H1 (cell line): ENCODE results near the gene ATP11A. TPM values are rescaled to one million over a fixed set of nuclear protein-coding genes. Genes with fewer than 3 reads are reported as not detected.

Source experiments
- CTCF ChIA-PET: fragments of 300-600 bp; sonication (Branson Sonifier 250); formaldehyde crosslinking; loops from one replicate; lab custom pipeline; 2021; ENCODE audit not compliant: partially characterized antibody; lab: Charles Lee
- POLR2A ChIA-PET: fragments of 300-600 bp; sonication (Branson Sonifier 250); formaldehyde crosslinking; loops from one replicate; lab custom pipeline; 2021; ENCODE audit warnings: inconsistent platforms; ENCODE audit not compliant: partially characterized antibody; lab: Charles Lee
- DNase-seq, 2 experiments: peaks; one replicate each; pipeline versions ENCODE4 v3.0.0 to v3.0.0-alpha.2; 2010 to 2022; ENCODE audit warnings: low spot score in 2 of 2, low read depth in 1 of 2, mixed read lengths in 1 of 2
- FAIRE-seq: peaks from 2 replicates; lab custom pipeline; 2011; peaks lifted over from hg19 to GRCh38; lab: Jason Lieb, UNC
- H2AFZ ChIP-seq: 2 replicates; pipeline ENCODE4 v1.8.1; 2012; ENCODE audit warnings: low read length, inconsistent platforms
- H2AK5ac ChIP-seq: 2 replicates; pipeline ENCODE4 v1.6.1; 2013; ENCODE audit warnings: low read depth, low read length
- H2BK120ac ChIP-seq: replicated peaks from 2 replicates; pipeline ENCODE3; 2013; ENCODE audit warnings: low read depth, low read length, inconsistent platforms
- H2BK12ac ChIP-seq: 2 replicates; pipeline ENCODE4 v1.6.1; 2013; ENCODE audit warnings: low read depth, low read length
- H2BK15ac ChIP-seq: 2 replicates; pipeline ENCODE4 v1.6.1; 2013; ENCODE audit warnings: low read length
- H2BK20ac ChIP-seq: 2 replicates; pipeline ENCODE4 v1.6.1; 2013; ENCODE audit warnings: low read length
- H2BK5ac ChIP-seq: 2 replicates; pipeline ENCODE4 v1.6.1; 2013; ENCODE audit warnings: low read depth, low read length
- H3K14ac ChIP-seq: 2 replicates; pipeline ENCODE4 v1.6.1; 2013; ENCODE audit warnings: inconsistent platforms; ENCODE audit not compliant: insufficient read length
- H3K18ac ChIP-seq: 2 replicates; pipeline ENCODE4 v1.6.1; 2013; ENCODE audit warnings: low read length; ENCODE audit errors: extremely low read depth
- H3K23ac ChIP-seq: 2 replicates; pipeline ENCODE4 v1.6.1; 2013; ENCODE audit warnings: inconsistent platforms; ENCODE audit not compliant: insufficient read length
- H3K23me2 ChIP-seq: 2 replicates; pipeline ENCODE4 v1.6.1; 2013; ENCODE audit warnings: low read depth, low read length
- H3K27ac ChIP-seq: 2 replicates; pipeline ENCODE4 v1.6.1; 2011; ENCODE audit warnings: low read depth, low read length, inconsistent platforms
- H3K27me3 ChIP-seq, 4 experiments: replicated peaks in 1 of 4; 1 replicate in 1 of 4; 2 replicates in 3 of 4; pipeline versions ENCODE4 v1.6.1 to v1.8.1; 2011 to 2013; ENCODE audit warnings: low read length in 3 of 4, mild to moderate bottlenecking in 3 of 4, inconsistent platforms in 2 of 4, mixed read lengths in 2 of 4, moderate library complexity in 1 of 4; ENCODE audit not compliant: control insufficient read depth in 3 of 4, insufficient read depth in 3 of 4; ENCODE audit errors: extremely low read depth in 1 of 4
- H3K36me3 ChIP-seq, 4 experiments: 2 replicates each; pipeline versions ENCODE4 v1.6.1 to v1.8.1; 2011 to 2013; ENCODE audit warnings: mild to moderate bottlenecking in 4 of 4, low read length in 3 of 4, moderate library complexity in 2 of 4, control low read depth in 1 of 4, inconsistent platforms in 1 of 4; ENCODE audit not compliant: insufficient read depth in 4 of 4, control insufficient read depth in 2 of 4
- H3K4ac ChIP-seq: replicated peaks from 2 replicates; pipeline ENCODE3; 2013; ENCODE audit warnings: low read length, low read depth, mixed read lengths, inconsistent platforms; ENCODE audit not compliant: insufficient read length
- H3K4me1 ChIP-seq, 4 experiments: replicated peaks in 1 of 4; 1 replicate in 1 of 4; 2 replicates in 3 of 4; pipeline versions ENCODE4 v1.6.1 to v1.8.1; 2011 to 2013; ENCODE audit warnings: low read length in 3 of 4, inconsistent platforms in 2 of 4, mixed read lengths in 1 of 4; ENCODE audit not compliant: insufficient read depth in 4 of 4, control insufficient read depth in 3 of 4
- H3K4me2 ChIP-seq, 2 experiments: 2 replicates each; pipeline versions ENCODE4 v1.6.1 to v1.8.1; 2011 to 2013; ENCODE audit warnings: low read depth in 2 of 2, low read length in 2 of 2, control low read depth in 1 of 2, inconsistent platforms in 1 of 2, mild to moderate bottlenecking in 1 of 2; ENCODE audit not compliant: insufficient read depth in 1 of 2
- H3K4me3 ChIP-seq, 4 experiments: fragments of 200-600, 300-600 bp in 1 of 4; sonication (generic), shearing (Covaris generic), sonication (Bioruptor Twin) in 1 of 4; 2 replicates each; pipeline versions ENCODE4 v1.5.1 to v1.8.1; 2011 to 2016; ENCODE audit warnings: low read length in 4 of 4, low read depth in 3 of 4, control low read depth in 2 of 4, inconsistent platforms in 2 of 4, mild to moderate bottlenecking in 2 of 4, mixed read lengths in 1 of 4, moderate library complexity in 1 of 4; ENCODE audit not compliant: insufficient read depth in 2 of 4; ENCODE audit errors: extremely low read depth in 1 of 4
- H3K56ac ChIP-seq: replicated peaks from 2 replicates; pipeline ENCODE3; 2013; ENCODE audit warnings: low read depth, mild to moderate bottlenecking, mixed read lengths, low read length, inconsistent platforms; ENCODE audit not compliant: insufficient read length
- H3K79me1 ChIP-seq: 2 replicates; pipeline ENCODE4 v1.6.1; 2013; ENCODE audit warnings: low read depth, low read length, control low read depth
- H3K79me2 ChIP-seq, 2 experiments: 2 replicates each; pipeline versions ENCODE4 v1.6.1 to v1.8.1; 2012 to 2013; ENCODE audit warnings: low read length in 2 of 2, mild to moderate bottlenecking in 2 of 2, inconsistent platforms in 1 of 2; ENCODE audit not compliant: insufficient read depth in 2 of 2, control insufficient read depth in 1 of 2
- H3K9ac ChIP-seq, 4 experiments: replicated peaks in 1 of 4; 1 replicate in 1 of 4; 2 replicates in 3 of 4; pipeline versions ENCODE4 v1.6.1 to v1.8.1; 2011 to 2013; ENCODE audit warnings: low read depth in 3 of 4, low read length in 3 of 4, control low read depth in 2 of 4, mild to moderate bottlenecking in 2 of 4, moderate library complexity in 2 of 4, inconsistent platforms in 1 of 4; ENCODE audit errors: extremely low read depth in 1 of 4
- H3K9me3 ChIP-seq, 2 experiments: 2 replicates each; pipeline versions ENCODE4 v1.6.1 to v1.8.1; 2012 to 2013; ENCODE audit warnings: mild to moderate bottlenecking in 2 of 2, moderate library complexity in 2 of 2, control low read depth in 1 of 2, inconsistent platforms in 1 of 2, low read depth in 1 of 2, low read length in 1 of 2, mixed read lengths in 1 of 2; ENCODE audit not compliant: insufficient read depth in 2 of 2
- H4K20me1 ChIP-seq, 2 experiments: replicated peaks in 1 of 2; 2 replicates each; pipeline versions ENCODE3 to v1.8.1; 2011 to 2013; ENCODE audit warnings: inconsistent platforms in 2 of 2, low read length in 2 of 2, mild to moderate bottlenecking in 1 of 2; ENCODE audit not compliant: insufficient read depth in 2 of 2, control insufficient read depth in 1 of 2
- H4K5ac ChIP-seq: 2 replicates; pipeline ENCODE4 v1.6.1; 2013; ENCODE audit warnings: low read length, low read depth, mixed read lengths, inconsistent platforms; ENCODE audit not compliant: insufficient read length
- H4K8ac ChIP-seq: 2 replicates; pipeline ENCODE4 v1.8.0; 2013; ENCODE audit warnings: mild to moderate bottlenecking, moderate library complexity, low read length, inconsistent platforms; ENCODE audit not compliant: insufficient read depth; ENCODE audit errors: extremely low read depth
- H4K91ac ChIP-seq: replicated peaks from 2 replicates; pipeline ENCODE3; 2013; ENCODE audit warnings: low read length, mixed read lengths, inconsistent platforms; ENCODE audit not compliant: insufficient read length
- CREB1 ChIP-seq: IDR thresholded peaks from 2 replicates; pipeline ENCODE4 v1.6.1; 2012; ENCODE audit warnings: inconsistent platforms
- EGR1 ChIP-seq: IDR thresholded peaks from 2 replicates; pipeline ENCODE4 v1.6.1; 2011; ENCODE audit warnings: low read depth, low read length, borderline replicate concordance
- EP300 ChIP-seq, 2 experiments: IDR thresholded peaks; 1 replicate in 1 of 2; 2 replicates in 1 of 2; pipeline ENCODE4 v1.6.1; 2011 to 2012; ENCODE audit warnings: low read depth in 2 of 2, low read length in 2 of 2, mild to moderate bottlenecking in 2 of 2, borderline replicate concordance in 1 of 2, inconsistent platforms in 1 of 2, moderate library complexity in 1 of 2
- GTF2F1 ChIP-seq: IDR thresholded peaks from 2 replicates; pipeline ENCODE4 v1.6.1; 2012; ENCODE audit warnings: low read depth, low read length, improper control_type of control experiment, borderline replicate concordance
- JUN ChIP-seq: IDR thresholded peaks from 2 replicates; pipeline ENCODE4 v1.6.1; 2011; ENCODE audit warnings: low read depth, mild to moderate bottlenecking, improper control_type of control experiment, low read length
- RFX5 ChIP-seq: IDR thresholded peaks from 2 replicates; pipeline ENCODE4 v1.6.1; 2011; ENCODE audit warnings: low read depth, low read length, improper control_type of control experiment, borderline replicate concordance
- RXRA ChIP-seq: IDR thresholded peaks from 2 replicates; pipeline ENCODE4 v1.6.1; 2011; ENCODE audit warnings: low read depth, mild to moderate bottlenecking, low read length, moderate library complexity; ENCODE audit not compliant: insufficient read depth
- SAP30 ChIP-seq: fragments of 300-600 bp; sonication (generic); IDR thresholded peaks from 2 replicates; pipeline ENCODE4 v1.7.1; 2012; ENCODE audit warnings: low read length, moderate library complexity, mild to moderate bottlenecking, inconsistent platforms; ENCODE audit not compliant: insufficient read depth, insufficient replicate concordance
- WGBS, 2 experiments: shearing (Covaris generic) in 1 of 2; methylation state at CpG; one replicate each; pipeline versions ENCODE4 v1.1.6 to v1.1.7; 2013 to 2015; ENCODE audit warnings: low lambda C conversion rate in 2 of 2, mixed read lengths in 2 of 2, inconsistent platforms in 1 of 2, low coverage in 1 of 2, missing lambda C conversion rate in 1 of 2; ENCODE audit not compliant: insufficient replicate concordance in 2 of 2, insufficient coverage in 1 of 2, insufficient read length in 1 of 2; ENCODE audit errors: extremely low coverage in 1 of 2, missing lambda C conversion rate in 1 of 2; 5-methylcytosine and 5-hydroxymethylcytosine counted together
- polyA plus RNA-seq, 7 experiments: library from polyadenylated mRNA; depleted of rRNA in 3 of 7; stranded (reverse) in 5 of 7; unstranded in 2 of 7; fragments of >200 nt in 5 of 7; fragments of 200-250 nt in 2 of 7; gene quantifications; 1 replicate in 5 of 7; 2 replicates in 1 of 7; 4 replicates in 1 of 7; pipeline versions ENCODE4 v1.2.1 to v1.2.3, GENCODE V29; 2011 to 2013; ENCODE audit warnings: missing spikeins in 2 of 7, mixed read lengths in 2 of 7
- total RNA-seq: library from RNA; stranded (reverse); fragmentation: NEBNext Ultra II Directional; extraction: Animal tissue kit (Norgen Biotek cat#: 25700); gene quantifications from 2 replicates; pipeline ENCODE4 v1.2.1, GENCODE V29; 2021
- TF ChIP-seq, protein P1 (sequence below): IDR thresholded peaks from 2 replicates; pipeline ENCODE4 v1.6.1; 2012; ENCODE audit warnings: low read length, inconsistent platforms
- TF ChIP-seq, protein P2 (sequence below): IDR thresholded peaks from 2 replicates; pipeline ENCODE4 v1.6.1; 2011; ENCODE audit warnings: low read length, improper control_type of control experiment
- TF ChIP-seq, protein P3 (sequence below): IDR thresholded peaks from 2 replicates; pipeline ENCODE4 v1.6.1; 2012; ENCODE audit warnings: inconsistent platforms

Gene ATP11A
- total and polyA plus RNA-seq, 2 of the 8 experiments (the other 6 are each of a cell fraction or from before 2014, with no cell fraction given): 28.8 to 72.9 TPM

DNA sequence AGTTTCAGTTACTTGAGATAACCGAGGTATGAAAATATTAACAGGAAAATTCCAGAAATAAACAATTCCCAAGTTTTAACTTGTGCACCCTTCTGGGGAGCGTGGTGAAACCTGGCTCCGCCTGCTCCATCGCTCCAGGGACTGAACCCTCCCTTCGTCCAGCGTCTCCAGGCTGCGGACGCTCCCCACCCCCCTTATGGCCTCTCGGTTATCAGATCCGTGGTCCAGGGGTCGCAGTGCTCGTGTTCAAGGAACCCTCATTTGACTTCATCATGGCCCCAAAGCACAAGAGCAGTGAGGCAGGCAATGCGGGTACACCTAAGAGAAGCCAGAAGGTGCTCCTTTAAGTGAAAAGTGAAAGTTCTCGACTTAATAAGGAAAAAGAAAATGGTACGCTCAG, 71.1 kb downstream of the ATP11A start:
- Histone ChIP-seq H4K5ac (no peak overlapping the region), H2AK5ac (no peak overlapping the region), H3K4me2 (no peak overlapping the region), H2BK15ac (no peak overlapping the region), H3K23ac (no peak overlapping the region), H3K4me1 (peaks cover 0 to 20% (median 10%) of the 10 kb centered on the region in 4 experiments; a peak in 4 of 7 replicates), H2BK12ac (no peak overlapping the region), H3K56ac (no peak overlapping the region), H3K36me3 (no peaks in the 10 kb centered on the region), H3K14ac (no peak overlapping the region), H3K27me3 (no peaks in the 10 kb centered on the region), H3K9ac (no peak overlapping the region), H4K20me1 (peaks cover 2 to 3% of the 10 kb centered on the region in 2 experiments), H2AFZ (no peak overlapping the region), H3K9me3 (no peaks in the 10 kb centered on the region), H2BK20ac (no peak overlapping the region), H3K18ac (no peak overlapping the region), H3K23me2 (no peaks in the 10 kb centered on the region), H2BK120ac (no peak overlapping the region), H3K79me1 (no peaks in the 10 kb centered on the region; the same call in 1 of the 2 replicates), H4K8ac (no peak overlapping the region), H2BK5ac (no peak overlapping the region), H3K4ac (no peak overlapping the region), H4K91ac (no peak overlapping the region), H3K4me3 (no peak overlapping the region), H3K79me2 (peaks cover 0 to 45% of the 10 kb centered on the region in 2 experiments; a peak in 2 of 4 replicates), H3K27ac (no peak overlapping the region)
- WGBS, 2 experiments: 87% methylated on average over 15 of the region's 15 CpGs; no CpG with 5 or more reads in 1 of the 2 experiments
- POLR2A ChIA-PET: no interaction called here
- CTCF ChIA-PET: interaction anchor here (1.3 kb wide), 1 partner anchor 10 kb away, joined by 5 read pairs; no protein-coding TSS in a partner anchor
- DNase-seq (no peak), FAIRE-seq (no peak)
- TF ChIP-seq, protein P1, sequence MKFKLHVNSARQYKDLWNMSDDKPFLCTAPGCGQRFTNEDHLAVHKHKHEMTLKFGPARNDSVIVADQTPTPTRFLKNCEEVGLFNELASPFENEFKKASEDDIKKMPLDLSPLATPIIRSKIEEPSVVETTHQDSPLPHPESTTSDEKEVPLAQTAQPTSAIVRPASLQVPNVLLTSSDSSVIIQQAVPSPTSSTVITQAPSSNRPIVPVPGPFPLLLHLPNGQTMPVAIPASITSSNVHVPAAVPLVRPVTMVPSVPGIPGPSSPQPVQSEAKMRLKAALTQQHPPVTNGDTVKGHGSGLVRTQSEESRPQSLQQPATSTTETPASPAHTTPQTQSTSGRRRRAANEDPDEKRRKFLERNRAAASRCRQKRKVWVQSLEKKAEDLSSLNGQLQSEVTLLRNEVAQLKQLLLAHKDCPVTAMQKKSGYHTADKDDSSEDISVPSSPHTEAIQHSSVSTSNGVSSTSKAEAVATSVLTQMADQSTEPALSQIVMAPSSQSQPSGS: no peak
- no peak for TF ChIP-seq CREB1
- TF ChIP-seq EGR1: no peak
- TF ChIP-seq, protein P2, sequence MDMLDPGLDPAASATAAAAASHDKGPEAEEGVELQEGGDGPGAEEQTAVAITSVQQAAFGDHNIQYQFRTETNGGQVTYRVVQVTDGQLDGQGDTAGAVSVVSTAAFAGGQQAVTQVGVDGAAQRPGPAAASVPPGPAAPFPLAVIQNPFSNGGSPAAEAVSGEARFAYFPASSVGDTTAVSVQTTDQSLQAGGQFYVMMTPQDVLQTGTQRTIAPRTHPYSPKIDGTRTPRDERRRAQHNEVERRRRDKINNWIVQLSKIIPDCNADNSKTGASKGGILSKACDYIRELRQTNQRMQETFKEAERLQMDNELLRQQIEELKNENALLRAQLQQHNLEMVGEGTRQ: no peak
- no peak for TF ChIP-seq RFX5
- TF ChIP-seq RXRA: no peak
- TF ChIP-seq GTF2F1: no peak
- TF ChIP-seq, protein P3, sequence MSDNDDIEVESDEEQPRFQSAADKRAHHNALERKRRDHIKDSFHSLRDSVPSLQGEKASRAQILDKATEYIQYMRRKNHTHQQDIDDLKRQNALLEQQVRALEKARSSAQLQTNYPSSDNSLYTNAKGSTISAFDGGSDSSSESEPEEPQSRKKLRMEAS: no peak
- no peak for TF ChIP-seq JUN
- TF ChIP-seq SAP30: no peak
- TF ChIP-seq EP300 (IDR thresholded peaks at IDR 0.05; ENCODE audit: borderline replicate concordance in 1 of 2, low read depth in 2 of 2, low read length in 2 of 2): no peak
